Transverse colon (tissue), 4 donors: ENCODE results near the gene PP2D1. TPM values are rescaled to one million over a fixed set of nuclear protein-coding genes. Genes with fewer than 3 reads are reported as not detected.

Experiments used
- DNase-seq: peaks from one replicate; pipeline ENCODE4 v3.0.0-alpha.2; 2019
- H3K27ac ChIP-seq, 4 donors: fragments of 200-600 bp; sonication (generic); 2 replicates each; pipeline ENCODE4 v1.5.1; 2016 to 2018; ENCODE audit warnings: inconsistent platforms in 4 of 4
- H3K27me3 ChIP-seq: fragments of 200-600 bp; sonication (generic); 2 replicates; pipeline ENCODE4 v1.5.1; 2017; ENCODE audit warnings: inconsistent platforms
- H3K36me3 ChIP-seq, 4 donors: fragments of 200-600 bp; sonication (generic); 2 replicates each; pipeline ENCODE4 v1.5.1; 2017 to 2019; ENCODE audit warnings: inconsistent platforms in 4 of 4
- H3K4me1 ChIP-seq, 4 donors: fragments of 200-600 bp; sonication (generic); 2 replicates each; pipeline ENCODE4 v1.5.1; 2017 to 2020; ENCODE audit warnings: inconsistent platforms in 4 of 4
- H3K4me3 ChIP-seq, 4 donors: fragments of 200-600 bp; sonication (generic); 1 replicate in 1 of 4; 2 replicates in 3 of 4; pipeline versions ENCODE4 v1.5.1 to v1.6.1; 2017 to 2019; ENCODE audit warnings: inconsistent platforms in 4 of 4
- H3K9me3 ChIP-seq, 2 donors: fragments of 200-600 bp; sonication (generic); 2 replicates each; pipeline ENCODE4 v1.5.1; 2017 to 2019; ENCODE audit warnings: inconsistent platforms in 2 of 2
- EP300 ChIP-seq: sonication (generic); formaldehyde crosslinking; IDR thresholded peaks from one replicate; pipeline ENCODE4 v1.6.1; 2017; ENCODE audit warnings: antibody characterized with exemption, low read depth
- POLR2A ChIP-seq: fragments of 450-650 bp; IDR thresholded peaks from one replicate; pipeline ENCODE4 v1.6.1; 2016; ENCODE audit warnings: antibody characterized with exemption, mild to moderate bottlenecking, moderate library complexity
- POLR2AphosphoS5 ChIP-seq, 3 donors: sonication (generic); formaldehyde crosslinking; IDR thresholded peaks; one replicate each; pipeline ENCODE4 v1.6.1; 2016; ENCODE audit warnings: antibody characterized with exemption in 3 of 3
- WGBS, 2 donors: methylation state at CpG; one replicate each; pipeline ENCODE4 v1.1.5; 2018; ENCODE audit warnings: low coverage in 1 of 2; 5-methylcytosine and 5-hydroxymethylcytosine counted together
- in situ Hi-C, 4 donors: fragments of 200-750 bp; cut with MboI; loops; one replicate each; pipeline versions ENCODE4 v1.15.0 to v1.15.1; 2017; ENCODE audit warnings: low sequenced_read_pairs in 3 of 4, low pct_ligation_motif_present in 1 of 4, low pct_unique_long_range_greater_than_20kb in 1 of 4
- intact Hi-C: fragments of 100-400 bp; cut with DNase I; formaldehyde crosslinking; loops from one replicate; pipeline ENCODE4 v1.15.1; 2023; ENCODE audit warnings: low total_unique reads
- total RNA-seq, 4 donors: library from RNA; depleted of rRNA; stranded (reverse); fragments of >200 nt; gene quantifications; one replicate each; pipeline ENCODE4 v1.1.0, GENCODE V29; 2016
- TF ChIP-seq, protein P1 (sequence below), 5 experiments: fragments of 200-600 bp in 3 of 5; fragments of 450-650 bp in 2 of 5; sonication (generic) in 3 of 5; IDR thresholded peaks; 1 replicate in 2 of 5; 2 replicates in 3 of 5; pipeline ENCODE4 v1.5.1; 2016 to 2017; ENCODE audit warnings: antibody characterized with exemption in 5 of 5, inconsistent platforms in 3 of 5, mild to moderate bottlenecking in 2 of 5, moderate library complexity in 1 of 5

Gene PP2D1
- total RNA-seq, 4 donors from 2014 or later, result not detected

- in situ Hi-C loops (no loop called here), intact Hi-C loops (no loop called here)
- Histone ChIP-seq H3K4me1 (no peaks in the 10 kb centered on the region), H3K27me3 (no peaks in the 10 kb centered on the region), H3K4me3 (no peak overlapping the region), H3K27ac (no peak overlapping the region), H3K36me3 (no peaks in the 10 kb centered on the region), H3K9me3 (no peaks in the 10 kb centered on the region)
- TF ChIP-seq POLR2AphosphoS5 (IDR thresholded peaks at IDR 0.05), result no peak
- TF ChIP-seq, protein P1, sequence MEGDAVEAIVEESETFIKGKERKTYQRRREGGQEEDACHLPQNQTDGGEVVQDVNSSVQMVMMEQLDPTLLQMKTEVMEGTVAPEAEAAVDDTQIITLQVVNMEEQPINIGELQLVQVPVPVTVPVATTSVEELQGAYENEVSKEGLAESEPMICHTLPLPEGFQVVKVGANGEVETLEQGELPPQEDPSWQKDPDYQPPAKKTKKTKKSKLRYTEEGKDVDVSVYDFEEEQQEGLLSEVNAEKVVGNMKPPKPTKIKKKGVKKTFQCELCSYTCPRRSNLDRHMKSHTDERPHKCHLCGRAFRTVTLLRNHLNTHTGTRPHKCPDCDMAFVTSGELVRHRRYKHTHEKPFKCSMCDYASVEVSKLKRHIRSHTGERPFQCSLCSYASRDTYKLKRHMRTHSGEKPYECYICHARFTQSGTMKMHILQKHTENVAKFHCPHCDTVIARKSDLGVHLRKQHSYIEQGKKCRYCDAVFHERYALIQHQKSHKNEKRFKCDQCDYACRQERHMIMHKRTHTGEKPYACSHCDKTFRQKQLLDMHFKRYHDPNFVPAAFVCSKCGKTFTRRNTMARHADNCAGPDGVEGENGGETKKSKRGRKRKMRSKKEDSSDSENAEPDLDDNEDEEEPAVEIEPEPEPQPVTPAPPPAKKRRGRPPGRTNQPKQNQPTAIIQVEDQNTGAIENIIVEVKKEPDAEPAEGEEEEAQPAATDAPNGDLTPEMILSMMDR (IDR thresholded peaks at IDR 0.05), result no peak
- no peak for TF ChIP-seq EP300
- TF ChIP-seq POLR2A, result no peak
- DNase-seq, result no peak
- 92 to 100% methylated on average over 1 of the region's 1 CpG for WGBS, 2 donors
Observed at GRCh38 chr3:20015525-20015924, 3.5 kb upstream of the PP2D1 start.

DNA sequence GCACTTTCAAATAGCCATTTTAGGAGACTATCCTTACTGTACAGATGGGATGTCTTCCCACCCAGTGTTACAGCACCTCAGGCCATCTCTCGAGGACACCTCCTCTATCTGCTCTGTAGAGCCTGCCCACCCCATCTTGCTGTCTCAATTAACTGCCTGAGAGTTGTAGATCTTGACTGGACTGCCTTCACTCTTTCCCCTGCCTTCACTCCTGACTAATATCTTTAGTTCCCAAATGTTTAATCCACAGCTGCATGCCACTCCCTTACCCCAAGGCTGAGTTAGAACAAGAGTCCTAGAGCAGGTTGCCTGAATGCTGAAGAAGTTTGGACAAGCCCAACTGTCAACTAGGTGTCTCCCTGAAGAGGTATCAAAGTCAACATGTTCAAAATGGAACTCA lies 1.3 kb upstream of the PP2D1 start:
- no peaks in the 10 kb centered on the region for H3K9me3 ChIP-seq
- in situ Hi-C loops, result no loop called here

GRCh38 chr3:20008646-20009045 lies 3.4 kb downstream of the PP2D1 start:
- intact Hi-C loops, result no loop called here
- no peaks in the 10 kb centered on the region for H3K4me1 ChIP-seq
- no peaks in the 10 kb centered on the region for H3K27me3 ChIP-seq
- in situ Hi-C loops, result no loop called here
- DNase-seq, result no peak
- no peak overlapping the region for H3K4me3 ChIP-seq
- 60 to 74% methylated on average over 2 of the region's 2 CpGs for WGBS, 2 donors
- no peaks in the 10 kb centered on the region for H3K9me3 ChIP-seq
- TF ChIP-seq POLR2A (no peak), EP300 (no peak), POLR2AphosphoS5 (IDR thresholded peaks at IDR 0.05) (no peak)
- TF ChIP-seq, protein P1 (IDR thresholded peaks at IDR 0.05), result no peak
- H3K36me3 ChIP-seq, result no peaks in the 10 kb centered on the region
- H3K27ac ChIP-seq, result no peak overlapping the region

More for the DNA sequence above, 1.3 kb upstream of the PP2D1 start:
- no peak overlapping the region for H3K4me3 ChIP-seq
- H3K27me3 ChIP-seq, result no peaks in the 10 kb centered on the region
- H3K27ac ChIP-seq, result no peak overlapping the region
- intact Hi-C loops, result no loop called here
- TF ChIP-seq, protein P1 (IDR thresholded peaks at IDR 0.05), result no peak
- no peak for TF ChIP-seq EP300
- WGBS, 2 donors, result 76 to 83% methylated on average over 1 of the region's 1 CpG
- H3K4me1 ChIP-seq, result no peaks in the 10 kb centered on the region
- H3K36me3 ChIP-seq, result no peaks in the 10 kb centered on the region
- no peak for DNase-seq

GRCh38 chr3:20007960-20008359 lies 4.1 kb downstream of the PP2D1 start:
- intact Hi-C loops (no loop called here), in situ Hi-C loops (no loop called here)
- Histone ChIP-seq H3K36me3 (no peaks in the 10 kb centered on the region), H3K27me3 (no peaks in the 10 kb centered on the region), H3K4me3 (no peak overlapping the region), H3K4me1 (no peaks in the 10 kb centered on the region), H3K27ac (no peak overlapping the region), H3K9me3 (no peaks in the 10 kb centered on the region)
- TF ChIP-seq POLR2A, result no peak
- TF ChIP-seq, protein P1 (IDR thresholded peaks at IDR 0.05), result no peak
- TF ChIP-seq POLR2AphosphoS5 (IDR thresholded peaks at IDR 0.05), result no peak
- TF ChIP-seq EP300, result no peak
- DNase-seq, result no peak
- 93 to 98% methylated on average over 16 to 20 of the region's 20 CpGs for WGBS, 2 donors
